DOHH2 (cell line): ENCODE data around the gene C17orf100.

ENCODE experiments used
- H3F3A ChIP-seq: fragments of 200-600 bp; sonication (generic), shearing (Covaris generic); 2 replicates; pipeline ENCODE4 v1.6.0; 2016; ENCODE audit warnings: antibody characterized with exemption, mild to moderate bottlenecking; ENCODE audit not compliant: control insufficient read depth, insufficient read depth
- H3K27ac ChIP-seq: fragments of 200-600 bp; sonication (generic); 2 replicates; pipeline ENCODE4 v1.5.1; 2014; ENCODE audit warnings: low read depth, mild to moderate bottlenecking, low read length, moderate library complexity
- H3K27me3 ChIP-seq: fragments of 200-600 bp; sonication (generic); 2 replicates; pipeline ENCODE4 v1.6.1; 2014; ENCODE audit warnings: mild to moderate bottlenecking, low read length, mixed read lengths; ENCODE audit not compliant: control insufficient read depth
- H3K36me3 ChIP-seq: fragments of 200-600 bp; sonication (generic); 2 replicates; pipeline ENCODE4 v1.6.1; 2014; ENCODE audit warnings: mild to moderate bottlenecking, low read length, moderate library complexity, mixed read lengths; ENCODE audit not compliant: control insufficient read depth
- H3K4me1 ChIP-seq: fragments of 200-600 bp; sonication (generic); 2 replicates; pipeline ENCODE4 v1.6.1; 2014; ENCODE audit warnings: mild to moderate bottlenecking, low read length, mixed read lengths; ENCODE audit not compliant: control insufficient read depth
- H3K4me2 ChIP-seq: fragments of 200-600 bp; sonication (generic); 2 replicates; pipeline ENCODE4 v1.6.0; 2014; ENCODE audit warnings: mild to moderate bottlenecking, low read length, moderate library complexity
- H3K4me3 ChIP-seq: fragments of 200-600 bp; sonication (generic); 2 replicates; pipeline ENCODE4 v1.5.1; 2014; ENCODE audit warnings: mild to moderate bottlenecking, low read length, mixed read lengths
- H3K79me2 ChIP-seq: fragments of 200-600 bp; sonication (generic); 2 replicates; pipeline ENCODE4 v1.6.1; 2014; ENCODE audit warnings: mild to moderate bottlenecking, low read length, mixed read lengths; ENCODE audit not compliant: control insufficient read depth
- H3K9me2 ChIP-seq: fragments of 200-600 bp; sonication (generic); replicated peaks from 2 replicates; pipeline ENCODE4 v1.6.1; 2014; ENCODE audit warnings: mild to moderate bottlenecking, low read length, mixed read lengths; ENCODE audit not compliant: control insufficient read depth
- H3K9me3 ChIP-seq: fragments of 200-600 bp; sonication (generic); 2 replicates; pipeline ENCODE4 v1.6.1; 2014; ENCODE audit warnings: antibody characterized with exemption, low read length, mixed read lengths; ENCODE audit not compliant: control insufficient read depth, insufficient read depth
- H4K20me1 ChIP-seq: fragments of 200-600 bp; sonication (generic); 2 replicates; pipeline ENCODE4 v1.6.0; 2014; ENCODE audit warnings: low read depth, mild to moderate bottlenecking, antibody characterized with exemption, low read length, moderate library complexity; ENCODE audit not compliant: control insufficient read depth, insufficient read depth
- EZH2phosphoT487 ChIP-seq: fragments of 200-600 bp; sonication (generic); IDR thresholded peaks from 2 replicates; pipeline ENCODE4 v1.6.1; 2017; ENCODE audit warnings: borderline replicate concordance, mild to moderate bottlenecking, antibody characterized with exemption, low read length, moderate library complexity, mixed read lengths
- TF ChIP-seq, protein P1 (sequence below): fragments of 200-600 bp; sonication (generic); IDR thresholded peaks from one replicate; pipeline ENCODE4 v1.5.1; 2014; ENCODE audit warnings: antibody characterized with exemption, mild to moderate bottlenecking, low read depth, low read length; ENCODE audit not compliant: poor library complexity, severe bottlenecking

Gene C17orf100

DNA sequence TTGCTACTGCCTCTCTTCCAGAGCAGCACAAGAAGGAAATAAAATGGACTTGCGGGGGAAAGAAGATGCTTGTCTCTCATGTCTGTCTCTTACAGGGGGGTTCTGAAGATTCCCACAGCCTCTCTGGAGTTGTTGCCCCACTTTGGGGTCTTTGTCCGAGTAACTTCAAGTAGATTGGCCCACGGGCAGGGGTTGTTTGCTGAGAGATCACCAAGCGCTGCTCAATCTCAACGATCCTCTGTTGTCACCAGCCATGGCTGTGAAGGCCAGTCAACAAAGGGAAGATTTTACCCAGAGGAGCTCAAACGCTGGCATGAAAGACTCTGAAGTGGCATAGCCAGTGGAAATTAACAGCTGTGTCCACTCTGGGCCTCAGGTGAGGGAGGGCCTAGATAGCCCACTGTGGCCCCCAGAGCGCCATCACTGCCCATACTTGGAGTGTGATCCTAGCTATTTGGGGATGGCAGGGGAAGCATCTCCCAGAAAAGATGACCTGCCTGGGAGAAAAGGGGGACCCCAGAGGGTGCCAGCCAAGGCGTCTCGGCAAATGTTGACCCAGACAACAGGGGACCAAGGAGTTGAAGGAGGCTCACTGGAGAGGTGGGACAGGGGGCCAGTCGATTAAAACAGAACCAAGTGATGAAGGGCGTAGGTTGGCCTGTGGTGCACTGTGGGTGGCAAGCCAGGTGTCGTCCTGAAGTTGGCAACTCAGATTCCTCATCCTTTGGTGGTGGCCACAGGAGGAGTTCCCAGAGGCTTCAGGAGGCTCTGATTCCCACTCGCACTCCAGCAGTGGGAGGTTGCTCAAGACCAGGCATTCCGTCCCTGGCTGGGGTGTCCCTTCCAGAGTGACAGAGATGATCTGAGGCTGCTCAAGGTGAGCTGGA lies 33.6 kb downstream of the C17orf100 start:
- Histone ChIP-seq H3K9me3 (no peaks in the 10 kb centered on the region), H3K79me2 (no peaks in the 10 kb centered on the region), H3F3A (no peaks in the 10 kb centered on the region), H3K4me1 (no peaks in the 10 kb centered on the region), H3K27ac (no peak overlapping the region), H3K27me3 (0 out of 2 replicates have a peak, but pooled peaks cover 3% of the 10 kb centered on the region), H3K36me3 (no peaks in the 10 kb centered on the region), H3K9me2 (no peaks in the 10 kb centered on the region), H3K4me3 (no peak overlapping the region), H4K20me1 (no peaks in the 10 kb centered on the region), H3K4me2 (no peak overlapping the region)
- TF ChIP-seq, protein P1, sequence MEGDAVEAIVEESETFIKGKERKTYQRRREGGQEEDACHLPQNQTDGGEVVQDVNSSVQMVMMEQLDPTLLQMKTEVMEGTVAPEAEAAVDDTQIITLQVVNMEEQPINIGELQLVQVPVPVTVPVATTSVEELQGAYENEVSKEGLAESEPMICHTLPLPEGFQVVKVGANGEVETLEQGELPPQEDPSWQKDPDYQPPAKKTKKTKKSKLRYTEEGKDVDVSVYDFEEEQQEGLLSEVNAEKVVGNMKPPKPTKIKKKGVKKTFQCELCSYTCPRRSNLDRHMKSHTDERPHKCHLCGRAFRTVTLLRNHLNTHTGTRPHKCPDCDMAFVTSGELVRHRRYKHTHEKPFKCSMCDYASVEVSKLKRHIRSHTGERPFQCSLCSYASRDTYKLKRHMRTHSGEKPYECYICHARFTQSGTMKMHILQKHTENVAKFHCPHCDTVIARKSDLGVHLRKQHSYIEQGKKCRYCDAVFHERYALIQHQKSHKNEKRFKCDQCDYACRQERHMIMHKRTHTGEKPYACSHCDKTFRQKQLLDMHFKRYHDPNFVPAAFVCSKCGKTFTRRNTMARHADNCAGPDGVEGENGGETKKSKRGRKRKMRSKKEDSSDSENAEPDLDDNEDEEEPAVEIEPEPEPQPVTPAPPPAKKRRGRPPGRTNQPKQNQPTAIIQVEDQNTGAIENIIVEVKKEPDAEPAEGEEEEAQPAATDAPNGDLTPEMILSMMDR: no peak
- TF ChIP-seq EZH2phosphoT487: no peak

DNA sequence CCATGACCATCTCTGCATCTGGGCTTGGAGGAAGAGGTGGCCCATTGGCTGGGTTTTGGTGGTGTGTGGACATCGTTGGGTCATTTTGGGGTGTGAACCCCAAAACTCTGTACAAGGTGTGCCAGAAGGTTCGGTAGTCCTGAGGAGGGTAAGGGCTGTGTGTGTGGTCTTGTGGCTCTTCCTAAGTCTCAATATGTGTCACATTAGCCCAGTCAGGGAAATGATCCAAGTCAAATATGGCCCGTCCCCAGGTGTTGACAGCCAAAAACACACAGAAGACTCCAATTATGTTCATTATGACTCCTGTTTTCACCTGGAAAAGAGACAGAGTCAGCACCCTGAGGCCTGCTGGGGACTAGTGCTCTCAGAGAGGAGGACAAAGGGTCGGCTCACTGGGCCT lies 34.5 kb downstream of the C17orf100 start:
- Histone ChIP-seq H3K4me2 (no peak overlapping the region), H3F3A (no peaks in the 10 kb centered on the region), H3K27me3 (0 out of 2 replicates have a peak, but pooled peaks cover 3% of the 10 kb centered on the region), H3K36me3 (no peaks in the 10 kb centered on the region), H4K20me1 (no peaks in the 10 kb centered on the region), H3K9me2 (no peaks in the 10 kb centered on the region), H3K79me2 (no peaks in the 10 kb centered on the region), H3K4me3 (no peak overlapping the region), H3K4me1 (no peaks in the 10 kb centered on the region), H3K9me3 (no peaks in the 10 kb centered on the region), H3K27ac (no peak overlapping the region)
- TF ChIP-seq EZH2phosphoT487: no peak

DNA sequence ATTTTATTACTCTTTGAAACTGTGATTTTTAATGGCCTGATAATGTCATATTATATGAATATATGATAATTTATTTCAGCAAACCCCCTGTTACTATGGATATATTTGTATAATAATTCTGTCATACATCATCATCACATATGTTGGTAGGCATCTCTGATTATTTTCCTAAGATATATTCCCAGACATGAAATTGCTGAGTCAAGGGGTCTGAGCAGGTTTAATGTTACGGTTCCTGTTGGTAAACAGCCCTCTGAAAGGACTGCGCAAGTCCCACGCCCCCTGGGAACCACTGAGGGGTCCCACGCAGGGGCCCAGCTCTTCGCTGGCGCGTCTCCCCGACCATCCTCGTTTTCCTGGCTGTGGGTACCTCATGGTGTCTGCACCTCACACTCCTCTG lies 37.4 kb downstream of the C17orf100 start:
- Histone ChIP-seq H3K4me3 (no peak overlapping the region), H3K36me3 (no peaks in the 10 kb centered on the region), H3K79me2 (no peaks in the 10 kb centered on the region), H3K4me1 (no peaks in the 10 kb centered on the region), H3F3A (no peaks in the 10 kb centered on the region), H3K9me2 (no peaks in the 10 kb centered on the region), H4K20me1 (no peaks in the 10 kb centered on the region), H3K4me2 (no peak overlapping the region), H3K27ac (no peak overlapping the region), H3K27me3 (0 out of 2 replicates have a peak, but pooled peaks cover 3% of the 10 kb centered on the region), H3K9me3 (no peaks in the 10 kb centered on the region)
- TF ChIP-seq, protein P1: no peak

DNA sequence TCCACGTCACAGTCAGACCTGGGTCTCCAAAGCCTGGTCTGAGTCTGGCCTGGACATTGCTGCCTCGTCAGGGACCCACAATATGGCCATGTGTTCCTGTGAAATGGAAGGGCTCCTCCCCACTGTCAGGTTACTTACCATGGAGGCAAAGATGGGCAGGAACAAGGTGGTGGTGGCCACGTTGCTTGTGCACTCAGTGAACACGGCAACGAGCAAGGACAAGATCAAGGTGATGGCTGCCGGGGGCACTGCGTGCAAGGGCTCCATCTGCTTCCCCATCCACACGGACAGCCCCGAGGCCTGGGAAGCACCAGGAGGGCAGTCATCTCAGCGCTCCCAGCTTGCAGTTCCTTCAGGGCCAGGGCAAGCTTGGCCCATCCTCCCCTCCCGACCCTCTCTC lies 39.1 kb downstream of the C17orf100 start:
- Histone ChIP-seq H3K4me3 (no peak overlapping the region), H3K36me3 (no peaks in the 10 kb centered on the region), H3K79me2 (no peaks in the 10 kb centered on the region), H3K4me2 (no peak overlapping the region), H3K9me3 (no peaks in the 10 kb centered on the region), H3K9me2 (no peaks in the 10 kb centered on the region), H3K27me3 (peaks cover 3% of the 10 kb centered on the region; the same call in 1 of the 2 replicates), H4K20me1 (no peaks in the 10 kb centered on the region), H3F3A (no peaks in the 10 kb centered on the region), H3K4me1 (no peaks in the 10 kb centered on the region), H3K27ac (no peak overlapping the region)
- TF ChIP-seq, protein P1: no peak
- no peak for TF ChIP-seq EZH2phosphoT487
